Progenitor cell of endocrine pancreas (in vitro differentiated cells): Measurements from ENCODE around the gene CPB2. TPM values are rescaled to one million over a fixed set of nuclear protein-coding genes. Genes with fewer than 3 reads are reported as not detected.

ENCODE experiments used
- DNase-seq: peaks from one replicate; pipeline ENCODE4 v3.0.0; 2021; ENCODE audit warnings: low spot score; ENCODE audit not compliant: unreplicated experiment
- H3K27ac Mint-ChIP-seq: 2 replicates; pipeline ENCODE4 v1.8.0; 2021; ENCODE audit warnings: mild to moderate bottlenecking, moderate library complexity, mixed read lengths
- H3K27me3 Mint-ChIP-seq: 2 replicates; pipeline ENCODE4 v1.8.0; 2021; ENCODE audit warnings: mixed read lengths
- H3K36me3 Mint-ChIP-seq: 2 replicates; pipeline ENCODE4 v1.8.0; 2022; ENCODE audit warnings: mixed read lengths; ENCODE audit not compliant: insufficient read depth
- H3K4me1 Mint-ChIP-seq: 2 replicates; pipeline ENCODE4 v1.8.0; 2021; ENCODE audit warnings: low read depth, mixed read lengths
- H3K4me3 Mint-ChIP-seq: 2 replicates; pipeline ENCODE4 v1.8.0; 2021; ENCODE audit warnings: low read depth, mild to moderate bottlenecking, moderate library complexity, mixed read lengths
- H3K9me3 Mint-ChIP-seq: 2 replicates; pipeline ENCODE4 v1.8.0; 2021; ENCODE audit warnings: low read depth, mixed read lengths
- CTCF ChIP-seq: fragments of 200-600 bp; sonication (generic); IDR thresholded peaks from one replicate; pipeline ENCODE4 v1.5.0; 2021; ENCODE audit warnings: antibody characterized with exemption, mild to moderate bottlenecking; ENCODE audit not compliant: unreplicated experiment
- total RNA-seq: library from RNA; stranded (reverse); gene quantifications from 2 replicates; pipeline ENCODE4 v1.2.1, GENCODE V29; 2021

The CPB2 gene
- total RNA-seq, 1 donor from 2014 or later, result not detected

GRCh38 chr13:46102255-46102605, 2.6 kb downstream of the CPB2 start:
- H3K4me3 Mint-ChIP-seq, result no peak overlapping the region
- peaks cover 4% of the 10 kb centered on the region for H3K9me3 Mint-ChIP-seq
- no peak overlapping the region for H3K27ac Mint-ChIP-seq
- H3K4me1 Mint-ChIP-seq, result peaks cover 11% of the 10 kb centered on the region
- H3K27me3 Mint-ChIP-seq, result no peaks in the 10 kb centered on the region
- DNase-seq, result no peak
- TF ChIP-seq CTCF, result no peak
- no peaks in the 10 kb centered on the region for H3K36me3 Mint-ChIP-seq

GRCh38 chr13:46101484-46102254, 3.2 kb downstream of the CPB2 start:
- TF ChIP-seq CTCF, result no peak
- H3K36me3 Mint-ChIP-seq, result no peaks in the 10 kb centered on the region
- no peaks in the 10 kb centered on the region for H3K27me3 Mint-ChIP-seq
- peaks cover 4% of the 10 kb centered on the region for H3K9me3 Mint-ChIP-seq
- H3K4me1 Mint-ChIP-seq, result peaks cover 14% of the 10 kb centered on the region
- no peak for DNase-seq
- no peak overlapping the region for H3K27ac Mint-ChIP-seq
- H3K4me3 Mint-ChIP-seq, result no peak overlapping the region

GRCh38 chr13:46101002-46101401, 3.8 kb downstream of the CPB2 start:
- no peak for TF ChIP-seq CTCF
- H3K36me3 Mint-ChIP-seq, result no peaks in the 10 kb centered on the region
- peaks cover 4% of the 10 kb centered on the region for H3K9me3 Mint-ChIP-seq
- DNase-seq, result no peak
- H3K4me3 Mint-ChIP-seq, result no peak overlapping the region
- H3K4me1 Mint-ChIP-seq, result peaks cover 11% of the 10 kb centered on the region
- H3K27ac Mint-ChIP-seq, result no peak overlapping the region
- H3K27me3 Mint-ChIP-seq, result no peaks in the 10 kb centered on the region

GRCh38 chr13:46100191-46100815, 4.5 kb downstream of the CPB2 start:
- no peak for DNase-seq
- Mint-ChIP-seq H3K9me3 (peaks cover 4% of the 10 kb centered on the region), H3K36me3 (no peaks in the 10 kb centered on the region), H3K4me1 (peaks cover 11% of the 10 kb centered on the region), H3K27ac (no peak overlapping the region), H3K27me3 (no peaks in the 10 kb centered on the region), H3K4me3 (no peak overlapping the region)
- TF ChIP-seq CTCF, result no peak

- Mint-ChIP-seq H3K27ac (no peak overlapping the region), H3K9me3 (no peaks in the 10 kb centered on the region), H3K27me3 (no peaks in the 10 kb centered on the region), H3K4me1 (peaks cover 5% of the 10 kb centered on the region), H3K36me3 (no peaks in the 10 kb centered on the region), H3K4me3 (no peak overlapping the region)
- TF ChIP-seq CTCF, result no peak
- DNase-seq, result no peak
Measured at GRCh38 chr13:46097663-46098062, 7.2 kb downstream of the CPB2 start.
